RWPE1 (cell line): ENCODE results near the gene GPR156.

ENCODE experiments used
- CTCF ChIA-PET: fragments of 350-600 bp; sonication (Branson Sonifier 250); formaldehyde crosslinking; extraction: SDS; loops from one replicate; lab custom pipeline; 2021; lab: Yijun Ruan, JAX
- POLR2A ChIA-PET: fragments of 400-600 bp; formaldehyde crosslinking; extraction: SDS; loops from one replicate; lab custom pipeline; 2020; ENCODE audit warnings: antibody characterized with exemption; ENCODE audit not compliant: low non-redundant PET; lab: Yijun Ruan, JAX
- DNase-seq: peaks from one replicate; pipeline ENCODE4 v3.0.0; 2012; ENCODE audit warnings: low spot score
- H3K27ac ChIP-seq: fragments of 450-650 bp; 2 replicates; pipeline ENCODE4 v1.5.1; 2017
- CTCF ChIP-seq: fragments of 450-650 bp; conservative IDR thresholded peaks from 2 replicates; pipeline ENCODE4 v1.5.1; 2017; ENCODE audit warnings: low read depth, mild to moderate bottlenecking

Gene GPR156

GRCh38 chr3:120265989-120266388 is 19.0 kb downstream of the GPR156 start:
- no peak for DNase-seq
- ChIA-PET CTCF (no interaction called here), POLR2A (no interaction called here)
- H3K27ac ChIP-seq = no peak overlapping the region
- no peak for TF ChIP-seq CTCF

- ChIA-PET CTCF (no interaction called here), POLR2A (interaction anchor here (0.6 kb wide), 1 partner anchor 179 kb away, joined by 3 read pairs; no protein-coding TSS in a partner anchor)
- TF ChIP-seq CTCF = no peak
- no peak for DNase-seq
- H3K27ac ChIP-seq = no peak overlapping the region
Measured at GRCh38 chr3:120264963-120265362, 20.1 kb downstream of the GPR156 start.

- no peak for DNase-seq
- H3K27ac ChIP-seq = no peak overlapping the region
- TF ChIP-seq CTCF = no peak
- ChIA-PET POLR2A (no interaction called here), CTCF (interaction anchor here (0.6 kb wide), 1 partner anchor 20 kb away, joined by 3 read pairs; no protein-coding TSS in a partner anchor)
Measured at GRCh38 chr3:120263792-120264191, 21.2 kb downstream of the GPR156 start.

- no peak overlapping the region for H3K27ac ChIP-seq
- DNase-seq = no peak
- ChIA-PET CTCF (no interaction called here), POLR2A (no interaction called here)
- TF ChIP-seq CTCF = no peak
Measured at GRCh38 chr3:120258009-120258408, 27.0 kb downstream of the GPR156 start.

- POLR2A ChIA-PET = interaction anchor here (0.7 to 0.9 kb wide), 2 partner anchors 168 to 172 kb away, joined by 3 read pairs; no protein-coding TSS in a partner anchor
Measured at GRCh38 chr3:120245386-120245785, 39.6 kb downstream of the GPR156 start.

GRCh38 chr3:120244834-120245225 is 40.2 kb downstream of the GPR156 start:
- no peak for TF ChIP-seq CTCF
- H3K27ac ChIP-seq = no peak overlapping the region
- ChIA-PET POLR2A (interaction anchor here (0.7 to 0.9 kb wide), 2 partner anchors 169 to 172 kb away, joined by 3 read pairs; no protein-coding TSS in a partner anchor), CTCF (interaction anchor here (0.7 to 2.9 kb wide), 4 partner anchors 26 to 314 kb away, joined by 3 to 25 read pairs (median 10); no protein-coding TSS in a partner anchor)
- DNase-seq = no peak

More at GRCh38 chr3:120245386-120245785, 39.6 kb downstream of the GPR156 start:
- no peak for TF ChIP-seq CTCF
- no peak overlapping the region for H3K27ac ChIP-seq
- no peak for DNase-seq
- CTCF ChIA-PET = interaction anchor here (0.6 to 2.9 kb wide), 4 partner anchors 26 to 528 kb away, joined by 4 to 25 read pairs (median 10); no protein-coding TSS in a partner anchor
